Activated naive CD4-positive, alpha-beta T cell treated with anti-CD3 and anti-CD28 coated beads, Interleukin-2, amount 50 U/mL, for 72 hours (primary cell): ENCODE results near the gene SLIT1. TPM values are rescaled to one million over a fixed set of nuclear protein-coding genes. Genes with fewer than 3 reads are reported as not detected.

Experiments
- ATAC-seq, 2 donors: fragments of 150-1000 bp; cut with Tn5 transposase; 2 replicates each; pipeline ENCODE4 v1.10.0; 2021; ENCODE audit warnings: mild to moderate bottlenecking in 2 of 2, moderate library complexity in 2 of 2
- DNase-seq, 2 donors: peaks; one replicate each; pipeline ENCODE4 v3.0.0; 2021 to 2022; ENCODE audit warnings: low spot score in 2 of 2
- H3K27ac Mint-ChIP-seq, 2 donors: one replicate each; pipeline ENCODE4 v1.8.0; 2022; ENCODE audit warnings: mild to moderate bottlenecking in 2 of 2, mixed read lengths in 2 of 2
- H3K36me3 Mint-ChIP-seq, 2 donors: one replicate each; pipeline ENCODE4 v1.8.0; 2022; ENCODE audit warnings: mixed read lengths in 2 of 2
- H3K9me3 Mint-ChIP-seq, 2 donors: one replicate each; pipeline ENCODE4 v1.8.0; 2022; ENCODE audit warnings: mixed read lengths in 2 of 2
- total RNA-seq, 2 donors: library from RNA; stranded (reverse); gene quantifications; one replicate each; pipeline ENCODE4 v1.2.3, GENCODE V29; 2022

Gene SLIT1
- total RNA-seq, 2 donors from 2014 or later = 0.99 to 1.4 TPM

DNA sequence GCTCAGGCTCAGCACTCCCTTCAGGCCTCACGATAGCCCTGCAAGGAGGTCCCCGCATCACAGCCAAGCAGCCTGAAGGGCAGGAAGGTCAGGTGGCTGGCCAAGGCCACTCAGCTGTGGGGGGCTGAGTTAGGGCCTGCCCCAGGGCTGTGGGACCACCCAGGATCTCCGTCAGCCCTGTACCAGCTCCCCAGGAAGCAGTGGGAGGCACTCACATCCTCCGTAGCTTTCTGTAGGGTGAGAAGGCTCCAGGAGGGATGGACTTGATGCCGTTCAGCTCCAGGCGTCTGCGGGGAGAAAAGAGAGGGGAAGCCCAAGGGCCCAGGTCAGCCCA, 125.9 kb downstream of the SLIT1 start:
- Mint-ChIP-seq H3K27ac (no peak overlapping the region), H3K9me3 (no peaks in the 10 kb centered on the region), H3K36me3 (no peaks in the 10 kb centered on the region)
- no peak for ATAC-seq
- no peak for DNase-seq

GRCh38 chr10:97059006-97059871, 126.5 kb downstream of the SLIT1 start:
- Mint-ChIP-seq H3K9me3 (no peaks in the 10 kb centered on the region), H3K36me3 (no peaks in the 10 kb centered on the region), H3K27ac (no peak overlapping the region)
- DNase-seq (no peak), ATAC-seq (no peak)

DNA sequence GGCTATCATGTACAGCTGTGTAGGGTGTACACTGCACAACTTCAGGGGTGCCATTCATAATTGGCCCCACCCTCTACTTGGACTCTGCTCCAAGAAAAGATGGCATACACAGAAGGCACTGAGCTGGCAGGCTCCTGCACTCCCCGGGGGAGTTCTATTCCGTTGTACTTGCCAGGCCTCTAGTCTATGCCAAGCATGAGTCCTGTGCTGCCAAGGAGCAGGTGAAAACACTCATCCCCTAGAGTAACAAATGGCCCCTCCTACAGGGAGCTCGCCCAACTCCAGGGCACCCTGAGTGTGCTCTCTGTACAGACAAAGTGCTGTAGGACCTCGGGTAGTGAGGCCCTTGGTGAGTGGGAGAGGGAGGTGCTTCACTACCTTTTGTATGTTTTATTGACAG, 127.2 kb downstream of the SLIT1 start:
- DNase-seq (no peak), ATAC-seq (no peak)
- Mint-ChIP-seq H3K9me3 (no peaks in the 10 kb centered on the region), H3K36me3 (no peaks in the 10 kb centered on the region), H3K27ac (no peak overlapping the region)

GRCh38 chr10:97057491-97058235, 128.1 kb downstream of the SLIT1 start:
- H3K27ac Mint-ChIP-seq = no peak overlapping the region
- no peak for DNase-seq
- no peaks in the 10 kb centered on the region for H3K9me3 Mint-ChIP-seq
- H3K36me3 Mint-ChIP-seq = no peaks in the 10 kb centered on the region
- ATAC-seq = no peak

- no peak for ATAC-seq
- Mint-ChIP-seq H3K9me3 (no peaks in the 10 kb centered on the region), H3K36me3 (no peaks in the 10 kb centered on the region), H3K27ac (peak overlapping the region in 1 of 2 donors; percentile 68)
- DNase-seq = no peak
Measured at GRCh38 chr10:97056003-97056630, 129.6 kb downstream of the SLIT1 start.

- Mint-ChIP-seq H3K27ac (no peak overlapping the region), H3K9me3 (no peaks in the 10 kb centered on the region), H3K36me3 (no peaks in the 10 kb centered on the region)
- DNase-seq = no peak
- ATAC-seq = no peak
Measured at GRCh38 chr10:97053276-97053675, 132.5 kb downstream of the SLIT1 start.

GRCh38 chr10:97050956-97051496, 134.7 kb downstream of the SLIT1 start:
- Mint-ChIP-seq H3K9me3 (no peaks in the 10 kb centered on the region), H3K27ac (no peak overlapping the region), H3K36me3 (no peaks in the 10 kb centered on the region)
- ATAC-seq (peak; percentile 47 to 48), DNase-seq (no peak)

DNA sequence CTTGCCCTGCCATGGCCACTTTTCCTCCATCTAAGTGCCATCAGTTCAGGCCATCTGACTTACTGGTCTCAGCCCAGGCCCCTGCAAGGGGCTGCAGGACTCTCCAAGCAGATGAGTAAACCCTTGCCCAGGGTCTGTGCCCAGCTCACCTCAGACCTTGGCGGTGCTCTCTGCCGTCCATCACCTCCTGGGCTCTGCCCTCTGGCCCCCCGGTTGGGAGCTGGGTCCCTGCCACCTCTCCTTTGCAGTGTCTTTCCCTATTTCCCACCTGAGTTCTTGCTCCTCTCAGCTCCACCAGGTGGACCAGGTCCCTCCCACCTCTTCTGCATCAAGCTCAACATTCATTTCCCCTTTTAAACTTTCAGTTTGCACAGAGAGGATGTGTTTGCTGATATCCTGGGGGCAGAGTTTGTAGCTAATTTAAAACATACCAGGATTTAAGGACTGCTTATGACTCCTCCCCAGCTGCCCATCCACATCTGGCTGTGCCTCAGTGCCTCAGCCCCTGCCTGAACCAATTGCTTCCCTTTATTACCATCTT, 135.5 kb downstream of the SLIT1 start:
- H3K9me3 Mint-ChIP-seq = no peaks in the 10 kb centered on the region
- ATAC-seq (no peak), DNase-seq (no peak)
- no peaks in the 10 kb centered on the region for H3K36me3 Mint-ChIP-seq
- H3K27ac Mint-ChIP-seq = no peak overlapping the region

- Mint-ChIP-seq H3K27ac (no peak overlapping the region), H3K9me3 (no peaks in the 10 kb centered on the region), H3K36me3 (no peaks in the 10 kb centered on the region)
- ATAC-seq = no peak
- no peak for DNase-seq
Measured at GRCh38 chr10:97049670-97050069, 136.1 kb downstream of the SLIT1 start.

- H3K27ac Mint-ChIP-seq = peak overlapping the region in 1 of 2 donors; percentile 72
- H3K36me3 Mint-ChIP-seq = no peaks in the 10 kb centered on the region
- DNase-seq (no peak), ATAC-seq (no peak)
- H3K9me3 Mint-ChIP-seq = no peaks in the 10 kb centered on the region
Measured at GRCh38 chr10:97048649-97049427, 136.9 kb downstream of the SLIT1 start.

GRCh38 chr10:97047788-97048187, 138.0 kb downstream of the SLIT1 start:
- no peak overlapping the region for H3K27ac Mint-ChIP-seq
- no peak for ATAC-seq
- DNase-seq = no peak
- no peaks in the 10 kb centered on the region for H3K9me3 Mint-ChIP-seq
- no peaks in the 10 kb centered on the region for H3K36me3 Mint-ChIP-seq

GRCh38 chr10:97047083-97047736, 138.5 kb downstream of the SLIT1 start:
- no peak for ATAC-seq
- DNase-seq = no peak
- H3K27ac Mint-ChIP-seq = no peak overlapping the region
- H3K36me3 Mint-ChIP-seq = no peaks in the 10 kb centered on the region
- H3K9me3 Mint-ChIP-seq = no peaks in the 10 kb centered on the region

DNA sequence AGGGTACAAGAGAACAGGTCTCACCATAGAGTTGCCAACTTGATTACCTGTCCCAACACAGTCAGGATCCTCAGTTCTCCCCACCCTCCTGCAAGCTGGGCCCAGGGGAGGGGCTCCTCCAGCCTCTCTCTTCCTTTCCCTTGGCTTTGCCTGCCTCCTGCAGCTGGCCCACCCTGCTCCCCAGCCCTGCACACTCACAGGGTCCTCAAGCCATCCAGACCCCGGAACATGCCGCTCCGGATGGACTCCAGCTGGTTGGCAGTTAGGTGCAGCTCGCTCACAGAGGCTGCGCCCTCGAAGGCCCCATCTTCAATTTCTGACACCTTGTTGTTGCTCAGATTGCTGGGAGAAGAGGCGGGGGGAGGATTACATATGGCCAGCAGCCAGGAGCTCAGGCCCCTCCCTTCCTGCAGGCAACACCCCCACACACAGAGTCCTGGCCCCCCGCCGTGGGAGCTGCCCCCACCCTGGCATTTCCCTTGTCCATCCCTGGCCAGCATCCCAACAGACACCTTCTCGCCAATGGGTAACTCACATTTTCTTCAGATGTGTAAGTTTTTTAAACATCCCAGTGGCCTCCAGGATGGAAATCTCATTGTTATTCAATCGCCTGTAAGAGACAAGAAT, 139.2 kb downstream of the SLIT1 start:
- no peak overlapping the region for H3K27ac Mint-ChIP-seq
- H3K36me3 Mint-ChIP-seq = no peaks in the 10 kb centered on the region
- DNase-seq (no peak), ATAC-seq (no peak)
- H3K9me3 Mint-ChIP-seq = no peaks in the 10 kb centered on the region

- DNase-seq = no peak
- no peaks in the 10 kb centered on the region for H3K36me3 Mint-ChIP-seq
- H3K27ac Mint-ChIP-seq = no peak overlapping the region
- no peaks in the 10 kb centered on the region for H3K9me3 Mint-ChIP-seq
- no peak for ATAC-seq
Measured at GRCh38 chr10:97043563-97043855, 142.2 kb downstream of the SLIT1 start.

DNA sequence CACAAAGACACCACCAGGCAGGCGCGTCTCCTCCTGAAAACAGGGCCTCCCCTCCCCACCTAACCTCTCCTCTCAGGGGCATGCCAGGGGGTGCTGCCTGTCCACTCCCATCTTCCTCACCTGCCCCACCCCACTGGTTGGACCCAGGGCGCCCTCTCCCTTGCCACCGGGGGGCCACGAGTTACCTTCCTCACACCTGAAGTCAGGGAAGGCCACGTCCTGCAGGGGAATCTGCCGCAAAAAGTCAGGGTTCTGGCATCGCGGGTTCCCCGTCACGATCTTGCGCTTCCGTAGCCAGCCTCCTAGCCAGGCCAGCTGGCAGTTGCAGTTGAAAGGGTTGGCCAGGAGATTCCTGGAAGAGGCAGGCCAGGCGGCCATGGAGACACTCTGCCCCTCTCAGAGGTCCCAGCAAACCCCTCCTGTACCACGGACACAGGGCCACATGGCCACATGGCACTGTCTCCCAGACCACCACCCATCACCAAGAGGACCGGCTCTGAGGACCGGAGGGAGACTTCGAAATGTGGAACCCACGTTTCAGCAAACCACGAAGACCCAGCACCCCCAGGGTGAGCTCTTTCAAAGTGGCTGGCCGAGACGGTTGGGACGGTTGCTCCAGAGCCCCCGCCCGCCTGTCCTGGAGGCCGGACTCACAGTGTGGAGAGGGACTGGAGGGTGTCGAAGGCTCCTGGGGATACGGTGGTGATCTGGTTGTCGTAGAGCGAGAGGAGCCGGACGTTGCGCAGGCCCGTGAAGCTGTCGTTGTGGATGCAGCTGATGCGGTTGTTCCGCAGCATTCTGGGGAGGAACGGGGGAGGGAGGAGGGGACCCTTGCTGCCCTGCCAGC, 142.8 kb downstream of the SLIT1 start:
- no peaks in the 10 kb centered on the region for H3K36me3 Mint-ChIP-seq
- no peak overlapping the region for H3K27ac Mint-ChIP-seq
- H3K9me3 Mint-ChIP-seq = no peaks in the 10 kb centered on the region
- ATAC-seq = no peak
- DNase-seq = no peak
